HEK293 (cell line): ENCODE results near the gene DGUOK.
"Not testable (repeated sequence)": the region's sequence is repeated elsewhere in the genome, so short reads cannot be mapped to it uniquely, and the experiment has no call there.

Experiments used
- CTCF ChIA-PET: fragments of 350-600 bp; formaldehyde crosslinking; extraction: SDS; loops from one replicate; lab custom pipeline; 2021; ENCODE audit warnings: antibody characterized with exemption; lab: Yijun Ruan, JAX
- POLR2A ChIA-PET: fragments of 300-600 bp; formaldehyde crosslinking; extraction: SDS; loops from one replicate; lab custom pipeline; 2020; ENCODE audit warnings: antibody characterized with exemption, inconsistent platforms; lab: Yijun Ruan, JAX
- H3K27ac ChIP-seq: fragments of 200-500 bp; sonication (Bioruptor generic); 2 replicates; pipeline ENCODE4 v1.5.1; 2014; ENCODE audit warnings: low read depth, low read length, control low read depth, inconsistent platforms; ENCODE audit errors: extremely low read depth
- H3K36me3 ChIP-seq, 2 experiments: fragments of 200-500 bp in 1 of 2; sonication (Bioruptor generic) in 1 of 2; 1 replicate in 1 of 2; 2 replicates in 1 of 2; pipeline ENCODE4 v1.5.1; 2014 to 2017; ENCODE audit warnings: inconsistent platforms in 2 of 2, low read length in 2 of 2; ENCODE audit not compliant: control insufficient read depth in 2 of 2, insufficient read depth in 1 of 2
- H3K4me1 ChIP-seq: fragments of 200-500 bp; sonication (Bioruptor generic); 2 replicates; pipeline ENCODE4 v1.5.1; 2014; ENCODE audit warnings: mild to moderate bottlenecking, low read length, inconsistent platforms; ENCODE audit not compliant: control insufficient read depth, insufficient read depth
- H3K4me3 ChIP-seq: 2 replicates; pipeline ENCODE4 v1.5.1; 2011; ENCODE audit warnings: low read depth, mild to moderate bottlenecking, control low read depth, low read length, moderate library complexity
- H3K9me3 ChIP-seq: fragments of 200-500 bp; sonication (Bioruptor generic); 2 replicates; pipeline ENCODE4 v1.5.1; 2014; ENCODE audit warnings: low read depth, low read length, inconsistent platforms; ENCODE audit not compliant: control insufficient read depth, insufficient read depth
- BCL11A ChIP-seq: fragments of 450-650 bp; formaldehyde crosslinking; IDR thresholded peaks from 2 replicates; pipeline ENCODE4 v1.5.1; 2016; ENCODE audit warnings: low read depth, missing biosample characterization, missing genetic modification characterization
- BCL11B ChIP-seq: fragments of 450-650 bp; formaldehyde crosslinking; IDR thresholded peaks from 2 replicates; pipeline ENCODE4 v1.5.1; 2016; ENCODE audit warnings: low read depth, missing biosample characterization, missing genetic modification characterization
- MYNN ChIP-seq: fragments of 450-650 bp; formaldehyde crosslinking; IDR thresholded peaks from 2 replicates; pipeline ENCODE4 v1.5.1; 2016; ENCODE audit warnings: missing biosample characterization, missing genetic modification characterization, borderline replicate concordance
- REST ChIP-seq: fragments of 450-650 bp; formaldehyde crosslinking; IDR thresholded peaks from 2 replicates; pipeline ENCODE4 v1.5.1; 2016; ENCODE audit warnings: missing biosample characterization, missing genetic modification characterization
- TRIM28 ChIP-seq: IDR thresholded peaks from 2 replicates; pipeline ENCODE4 v1.6.1; 2011; ENCODE audit warnings: low read length, control low read depth, borderline replicate concordance
- ZBTB1 ChIP-seq: fragments of 450-650 bp; formaldehyde crosslinking; IDR thresholded peaks from 2 replicates; pipeline ENCODE4 v1.5.1; 2016; ENCODE audit warnings: missing biosample characterization, missing genetic modification characterization
- ZFHX2 ChIP-seq: fragments of 450-650 bp; formaldehyde crosslinking; conservative IDR thresholded peaks from 2 replicates; pipeline ENCODE4 v1.5.1; 2016; ENCODE audit warnings: missing biosample characterization, missing genetic modification characterization
- ZFP69B ChIP-seq: fragments of 450-650 bp; formaldehyde crosslinking; IDR thresholded peaks from 2 replicates; pipeline ENCODE4 v1.5.1; 2016; ENCODE audit warnings: missing biosample characterization, missing genetic modification characterization
- ZNF121 ChIP-seq: fragments of 450-650 bp; formaldehyde crosslinking; IDR thresholded peaks from 2 replicates; pipeline ENCODE4 v1.5.1; 2016; ENCODE audit warnings: missing biosample characterization, missing genetic modification characterization
- ZNF19 ChIP-seq: fragments of 450-650 bp; formaldehyde crosslinking; IDR thresholded peaks from 2 replicates; pipeline ENCODE4; 2016; ENCODE audit warnings: missing biosample characterization, missing genetic modification characterization, low read depth
- ZNF266 ChIP-seq: fragments of 450-650 bp; formaldehyde crosslinking; IDR thresholded peaks from 2 replicates; pipeline ENCODE4 v1.5.1; 2016; ENCODE audit warnings: missing biosample characterization, missing genetic modification characterization, low read depth
- ZNF302 ChIP-seq: fragments of 450-650 bp; formaldehyde crosslinking; IDR thresholded peaks from 2 replicates; pipeline ENCODE4 v1.5.1; 2016; ENCODE audit warnings: missing biosample characterization, missing genetic modification characterization, low read depth
- ZNF488 ChIP-seq: fragments of 450-650 bp; formaldehyde crosslinking; IDR thresholded peaks from 2 replicates; pipeline ENCODE4 v1.5.1; 2016; ENCODE audit warnings: missing biosample characterization, missing genetic modification characterization
- ZNF549 ChIP-seq: fragments of 450-650 bp; IDR thresholded peaks from 2 replicates; pipeline ENCODE4 v1.5.1; 2018; ENCODE audit warnings: missing biosample characterization, missing genetic modification characterization, mild to moderate bottlenecking, inconsistent platforms, moderate library complexity
- ZNF596 ChIP-seq: fragments of 450-650 bp; IDR thresholded peaks from 2 replicates; pipeline ENCODE4 v1.5.0; 2018; ENCODE audit warnings: missing biosample characterization, mild to moderate bottlenecking, missing genetic modification characterization, moderate library complexity
- ZNF623 ChIP-seq: fragments of 450-650 bp; formaldehyde crosslinking; IDR thresholded peaks from 2 replicates; pipeline ENCODE4 v1.5.1; 2016; ENCODE audit warnings: missing biosample characterization, missing genetic modification characterization
- ZNF677 ChIP-seq: fragments of 450-650 bp; IDR thresholded peaks from 2 replicates; pipeline ENCODE4 v1.5.0; 2018; ENCODE audit warnings: missing biosample characterization, mild to moderate bottlenecking, missing genetic modification characterization, moderate library complexity
- ZNF76 ChIP-seq: fragments of 450-650 bp; formaldehyde crosslinking; IDR thresholded peaks from 2 replicates; pipeline ENCODE4; 2016; ENCODE audit warnings: low read depth, missing biosample characterization, missing genetic modification characterization, borderline replicate concordance
- ZNF768 ChIP-seq: fragments of 450-650 bp; formaldehyde crosslinking; IDR thresholded peaks from 2 replicates; pipeline ENCODE4 v1.5.1; 2018; ENCODE audit warnings: missing biosample characterization, mild to moderate bottlenecking, missing genetic modification characterization
- ZSCAN23 ChIP-seq: fragments of 450-650 bp; formaldehyde crosslinking; IDR thresholded peaks from 2 replicates; pipeline ENCODE4 v1.5.1; 2016; ENCODE audit warnings: missing biosample characterization, missing genetic modification characterization
- ZSCAN4 ChIP-seq: fragments of 450-650 bp; formaldehyde crosslinking; IDR thresholded peaks from 2 replicates; pipeline ENCODE4 v1.5.1; 2017; ENCODE audit warnings: missing biosample characterization, missing genetic modification characterization
- ZSCAN5A ChIP-seq: fragments of 450-650 bp; formaldehyde crosslinking; IDR thresholded peaks from 2 replicates; pipeline ENCODE4 v1.5.1; 2016; ENCODE audit warnings: missing biosample characterization, missing genetic modification characterization

Gene DGUOK

GRCh38 chr2:73903313-73903712 lies 23.4 kb upstream of the DGUOK start (continued):
- no peak for TF ChIP-seq ZNF302 (tag by site-specific recombination)
- no peak for TF ChIP-seq ZNF768 (tag by site-specific recombination)
- no peak for TF ChIP-seq ZNF121 (tag by site-specific recombination)
- no peak for TF ChIP-seq BCL11A (tag by site-specific recombination)
- TF ChIP-seq ZSCAN4 (tag by site-specific recombination): no peak
- no peak for TF ChIP-seq ZFHX2
- TF ChIP-seq, all 188 proteins: peak for 0

- POLR2A ChIA-PET: interaction anchor here (0.7 kb wide), 1 partner anchor 274 kb away, joined by 8 read pairs; no protein-coding TSS in a partner anchor
- H3K4me1 ChIP-seq, H3K27ac ChIP-seq: not testable (repeated sequence)
These were observed 22.6 kb upstream of the DGUOK start for GRCh38 chr2:73903949-73904613.

GRCh38 chr2:73904952-73905351 lies 21.7 kb upstream of the DGUOK start:
- H3K9me3 ChIP-seq: no peaks in the 10 kb centered on the region
- TF ChIP-seq ZSCAN5A (tag by site-specific recombination) (no peak), ZNF623 (no peak), REST (tag by site-specific recombination) (no peak), ZSCAN23 (no peak), TRIM28 (no peak), ZNF596 (no peak), ZFP69B (tag by site-specific recombination) (no peak), ZNF549 (no peak), ZNF19 (tag by site-specific recombination) (no peak), ZNF677 (tag by site-specific recombination) (no peak), MYNN (tag by site-specific recombination) (no peak), ZNF76 (tag by site-specific recombination) (no peak), ZNF266 (tag by site-specific recombination) (no peak), ZBTB1 (tag by site-specific recombination) (no peak), BCL11B (tag by site-specific recombination) (no peak), ZNF488 (tag by site-specific recombination) (no peak)
- H3K27ac ChIP-seq: no peak overlapping the region
- peaks cover 9% of the 10 kb centered on the region for H3K4me1 ChIP-seq
- ChIA-PET CTCF (interaction anchor here (0.7 kb wide), 1 partner anchor 8 kb away, joined by 3 read pairs; no protein-coding TSS in a partner anchor), POLR2A (no interaction called here)
- no peak overlapping the region for H3K4me3 ChIP-seq
- H3K36me3 ChIP-seq: no peaks in the 10 kb centered on the region

More at GRCh38 chr2:73903949-73904613, 22.6 kb upstream of the DGUOK start:
- H3K4me3 ChIP-seq, H3K9me3 ChIP-seq, H3K36me3 ChIP-seq: not testable (repeated sequence)
- CTCF ChIA-PET: interaction anchor here (0.6 to 1.7 kb wide), 3 partner anchors 80 to 224 kb away, joined by 3 to 6 read pairs (median 3); no protein-coding TSS in a partner anchor
